Transverse colon (tissue), 4 donors: ENCODE measurements around the gene RNF5. TPM values are rescaled to one million over a fixed set of nuclear protein-coding genes. Genes with fewer than 3 reads are reported as not detected.
"Not testable (repeated sequence)": the region's sequence is repeated elsewhere in the genome, so short reads cannot be mapped to it uniquely, and the experiment has no call there.

ENCODE experiments used
- DNase-seq: peaks from one replicate; pipeline ENCODE4 v3.0.0-alpha.2; 2019
- H3K27ac ChIP-seq, 4 donors: fragments of 200-600 bp; sonication (generic); 2 replicates each; pipeline ENCODE4 v1.5.1; 2016 to 2018; ENCODE audit warnings: inconsistent platforms in 4 of 4
- H3K27me3 ChIP-seq: fragments of 200-600 bp; sonication (generic); 2 replicates; pipeline ENCODE4 v1.5.1; 2017; ENCODE audit warnings: inconsistent platforms
- H3K36me3 ChIP-seq, 4 donors: fragments of 200-600 bp; sonication (generic); 2 replicates each; pipeline ENCODE4 v1.5.1; 2017 to 2019; ENCODE audit warnings: inconsistent platforms in 4 of 4
- H3K4me1 ChIP-seq, 4 donors: fragments of 200-600 bp; sonication (generic); 2 replicates each; pipeline ENCODE4 v1.5.1; 2017 to 2020; ENCODE audit warnings: inconsistent platforms in 4 of 4
- H3K4me3 ChIP-seq, 4 donors: fragments of 200-600 bp; sonication (generic); 1 replicate in 1 of 4; 2 replicates in 3 of 4; pipeline versions ENCODE4 v1.5.1 to v1.6.1; 2017 to 2019; ENCODE audit warnings: inconsistent platforms in 4 of 4
- H3K9me3 ChIP-seq, 2 donors: fragments of 200-600 bp; sonication (generic); 2 replicates each; pipeline ENCODE4 v1.5.1; 2017 to 2019; ENCODE audit warnings: inconsistent platforms in 2 of 2
- CTCF ChIP-seq, 5 experiments: fragments of 200-600 bp in 3 of 5; fragments of 450-650 bp in 2 of 5; sonication (generic) in 3 of 5; IDR thresholded peaks; 1 replicate in 2 of 5; 2 replicates in 3 of 5; pipeline ENCODE4 v1.5.1; 2016 to 2017; ENCODE audit warnings: antibody characterized with exemption in 5 of 5, inconsistent platforms in 3 of 5, mild to moderate bottlenecking in 2 of 5, moderate library complexity in 1 of 5
- EP300 ChIP-seq: sonication (generic); formaldehyde crosslinking; IDR thresholded peaks from one replicate; pipeline ENCODE4 v1.6.1; 2017; ENCODE audit warnings: antibody characterized with exemption, low read depth
- POLR2A ChIP-seq: fragments of 450-650 bp; IDR thresholded peaks from one replicate; pipeline ENCODE4 v1.6.1; 2016; ENCODE audit warnings: antibody characterized with exemption, mild to moderate bottlenecking, moderate library complexity
- POLR2AphosphoS5 ChIP-seq, 3 donors: sonication (generic); formaldehyde crosslinking; IDR thresholded peaks; one replicate each; pipeline ENCODE4 v1.6.1; 2016; ENCODE audit warnings: antibody characterized with exemption in 3 of 3
- WGBS, 2 donors: methylation state at CpG; one replicate each; pipeline ENCODE4 v1.1.5; 2018; ENCODE audit warnings: low coverage in 1 of 2; 5-methylcytosine and 5-hydroxymethylcytosine counted together
- in situ Hi-C, 4 donors: fragments of 200-750 bp; cut with MboI; loops; one replicate each; pipeline versions ENCODE4 v1.15.0 to v1.15.1; 2017; ENCODE audit warnings: low sequenced_read_pairs in 3 of 4, low pct_ligation_motif_present in 1 of 4, low pct_unique_long_range_greater_than_20kb in 1 of 4
- intact Hi-C: fragments of 100-400 bp; cut with DNase I; formaldehyde crosslinking; loops from one replicate; pipeline ENCODE4 v1.15.1; 2023; ENCODE audit warnings: low total_unique reads
- total RNA-seq, 4 donors: library from RNA; depleted of rRNA; stranded (reverse); fragments of >200 nt; gene quantifications; one replicate each; pipeline ENCODE4 v1.1.0, GENCODE V29; 2016

Gene RNF5
- total RNA-seq, 4 donors from 2014 or later: 36.0 to 212 (median 120) TPM

- no peak overlapping the region for H3K4me3 ChIP-seq
- H3K27me3 ChIP-seq: no peaks in the 10 kb centered on the region
- H3K36me3 ChIP-seq: no peaks in the 10 kb centered on the region
- DNase-seq: no peak
- H3K4me1 ChIP-seq: no peaks in the 10 kb centered on the region
- whole genome bisulfite sequencing, 2 donors: 87 to 88% methylated on average over 2 to 5 of the region's 5 CpGs
- no peak overlapping the region for H3K27ac ChIP-seq
- intact Hi-C loops (no loop called here), in situ Hi-C loops (no loop called here)
- no peaks in the 10 kb centered on the region for H3K9me3 ChIP-seq
- TF ChIP-seq EP300 (no peak), POLR2AphosphoS5 (IDR thresholded peaks at IDR 0.05) (no peak), CTCF (IDR thresholded peaks at IDR 0.05) (no peak), POLR2A (no peak)
These were observed 32.0 kb downstream of the RNF5 start for GRCh38 chr6:32210191-32210601.

GRCh38 chr6:32211432-32211831 is 33.2 kb downstream of the RNF5 start:
- DNase-seq, in situ Hi-C loops, H3K4me1 ChIP-seq, H3K27ac ChIP-seq, H3K4me3 ChIP-seq, H3K9me3 ChIP-seq, intact Hi-C loops, H3K27me3 ChIP-seq, H3K36me3 ChIP-seq: not testable (repeated sequence)
- WGBS, 2 donors: 72 to 86% methylated on average over 2 to 4 of the region's 4 CpGs

DNA sequence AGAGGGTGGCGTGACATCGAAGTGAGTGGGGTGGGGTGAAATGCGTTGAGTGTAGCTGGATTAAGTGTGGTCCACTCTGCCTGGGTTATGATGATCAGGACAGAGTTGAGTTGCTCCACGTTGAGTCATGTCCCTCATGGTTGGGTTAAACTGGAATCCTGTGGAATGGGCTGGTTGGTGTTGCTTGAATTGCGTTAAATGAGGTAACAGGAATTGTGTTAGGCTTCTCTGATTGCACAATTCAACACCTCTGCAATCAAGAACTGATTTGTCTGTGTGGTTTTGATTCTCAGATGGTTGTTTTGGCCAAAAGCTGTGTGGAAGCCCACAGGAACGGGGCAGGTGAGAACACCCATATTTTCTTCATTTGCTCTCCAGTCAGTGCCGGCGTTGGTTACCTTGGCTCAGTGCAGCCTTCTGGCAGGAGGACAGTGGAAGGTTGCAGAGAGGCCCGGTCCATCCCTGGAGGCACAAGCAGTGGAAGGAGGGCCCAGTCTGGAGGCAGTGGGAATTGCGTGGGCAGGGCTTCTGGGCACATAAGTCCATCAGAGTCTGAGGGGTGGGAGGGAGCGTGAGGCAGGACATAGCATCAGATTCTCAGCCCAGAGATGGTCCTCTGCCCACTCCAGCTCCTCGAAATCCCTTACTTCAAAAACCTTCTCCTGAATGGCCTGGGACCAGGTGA is 34.0 kb downstream of the RNF5 start:
- DNase-seq: no peak
- intact Hi-C loops (no loop called here), in situ Hi-C loops (no loop called here)
- Histone ChIP-seq H3K9me3 (no peaks in the 10 kb centered on the region), H3K27me3 (no peaks in the 10 kb centered on the region), H3K36me3 (no peaks in the 10 kb centered on the region), H3K27ac (no peak overlapping the region), H3K4me3 (no peak overlapping the region), H3K4me1 (no peaks in the 10 kb centered on the region)
- 80% methylated on average over 12 of the region's 12 CpGs; no CpG with 5 or more reads in 1 of the 2 donors for WGBS, 2 donors
- TF ChIP-seq EP300: no peak
- TF ChIP-seq POLR2AphosphoS5 (IDR thresholded peaks at IDR 0.05): no peak
- no peak for TF ChIP-seq POLR2A
- no peak for TF ChIP-seq CTCF (IDR thresholded peaks at IDR 0.05)

DNA sequence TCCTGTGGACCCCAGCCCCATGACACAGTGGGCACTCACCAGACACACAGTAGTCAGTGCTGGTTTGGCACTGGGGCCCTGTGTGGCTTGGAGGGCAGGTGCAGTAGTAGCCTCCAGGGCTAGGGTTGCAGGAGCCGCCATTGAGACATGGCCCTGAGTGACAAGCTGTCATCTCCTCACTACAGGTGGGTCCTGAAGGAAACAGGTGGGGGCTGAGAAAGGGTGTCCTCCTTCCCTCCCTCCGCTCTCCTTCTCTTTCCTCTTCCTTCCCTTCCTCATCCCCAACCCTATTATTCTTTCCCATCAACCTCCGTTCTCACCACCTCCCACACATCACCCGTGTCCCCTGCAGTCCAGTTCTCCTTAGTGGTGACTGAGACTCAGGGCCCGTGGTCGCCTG is 35.4 kb downstream of the RNF5 start:
- no peaks in the 10 kb centered on the region for H3K27me3 ChIP-seq
- 84 to 100% methylated on average over 2 to 6 of the region's 6 CpGs for WGBS, 2 donors
- no peak for DNase-seq
- no peaks in the 10 kb centered on the region for H3K36me3 ChIP-seq
- in situ Hi-C loops (no loop called here), intact Hi-C loops (no loop called here)
- H3K9me3 ChIP-seq: no peaks in the 10 kb centered on the region
- no peak for TF ChIP-seq CTCF (IDR thresholded peaks at IDR 0.05)
- no peak for TF ChIP-seq EP300
- TF ChIP-seq POLR2AphosphoS5 (IDR thresholded peaks at IDR 0.05): no peak
- no peak for TF ChIP-seq POLR2A
- H3K4me3 ChIP-seq: no peak overlapping the region
- no peak overlapping the region for H3K27ac ChIP-seq
- no peaks in the 10 kb centered on the region for H3K4me1 ChIP-seq

DNA sequence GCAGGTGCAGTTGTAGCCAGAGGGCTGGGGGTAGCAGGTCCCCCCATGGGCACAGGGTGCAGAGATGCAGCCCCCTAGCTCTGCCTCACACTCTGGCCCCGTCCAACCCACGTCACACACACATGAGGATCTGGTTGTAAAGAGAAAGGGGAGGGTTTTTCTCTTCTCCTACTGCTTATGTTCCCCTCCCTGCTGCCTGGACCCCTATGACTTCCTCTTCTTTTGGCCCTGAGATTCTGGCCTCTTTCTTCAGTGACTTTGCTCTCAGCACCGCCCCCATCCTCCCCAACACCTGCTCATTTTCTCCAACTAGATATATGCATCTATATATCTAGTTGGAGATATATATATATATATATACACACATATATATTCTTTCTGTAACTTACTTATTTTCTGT is 35.9 kb downstream of the RNF5 start:
- 78 to 80% methylated on average over 1 to 3 of the region's 3 CpGs for WGBS, 2 donors
- H3K4me3 ChIP-seq: no peak overlapping the region
- intact Hi-C loops: no loop called here
- H3K4me1 ChIP-seq: no peaks in the 10 kb centered on the region
- in situ Hi-C loops: no loop called here
- DNase-seq: no peak
- H3K27me3 ChIP-seq: no peaks in the 10 kb centered on the region
- no peak for TF ChIP-seq CTCF (IDR thresholded peaks at IDR 0.05)
- no peak for TF ChIP-seq POLR2A
- TF ChIP-seq POLR2AphosphoS5 (IDR thresholded peaks at IDR 0.05): no peak
- no peak for TF ChIP-seq EP300
- H3K36me3 ChIP-seq: no peaks in the 10 kb centered on the region
- H3K27ac ChIP-seq: no peak overlapping the region
- no peaks in the 10 kb centered on the region for H3K9me3 ChIP-seq
